Astrocyte (in vitro differentiated cells and primary cell): ENCODE results near the gene KCNQ5. TPM values are rescaled to one million over a fixed set of nuclear protein-coding genes. Genes with fewer than 3 reads are reported as not detected.

Experiments used
- DNase-seq: peaks from one replicate; pipeline ENCODE4 v3.0.0-alpha.2; 2010; ENCODE audit warnings: low read depth
- FAIRE-seq: peaks from 2 replicates; lab custom pipeline; 2011; peaks lifted over from hg19 to GRCh38; lab: Jason Lieb, UNC
- H2AFZ ChIP-seq: 2 replicates; pipeline ENCODE4 v1.6.0; 2012; ENCODE audit warnings: low read depth, low read length, inconsistent platforms
- H3K27ac ChIP-seq: 2 replicates; pipeline ENCODE4 v1.5.1; 2011; ENCODE audit warnings: low read depth, low read length, inconsistent platforms
- H3K27me3 ChIP-seq: 2 replicates; pipeline ENCODE4 v1.6.0; 2011; ENCODE audit warnings: low read length, inconsistent platforms; ENCODE audit not compliant: insufficient read depth
- H3K36me3 ChIP-seq: 2 replicates; pipeline ENCODE4 v1.5.1; 2011; ENCODE audit warnings: low read length, inconsistent platforms; ENCODE audit not compliant: insufficient read depth
- H3K4me1 ChIP-seq: 2 replicates; pipeline ENCODE4 v1.5.1; 2011; ENCODE audit warnings: low read length, inconsistent platforms; ENCODE audit not compliant: insufficient read depth
- H3K4me2 ChIP-seq: 2 replicates; pipeline ENCODE4 v1.6.0; 2012; ENCODE audit warnings: low read length, inconsistent platforms
- H3K4me3 ChIP-seq: 2 replicates; pipeline ENCODE4 v1.5.1; 2011; ENCODE audit warnings: low read depth, mild to moderate bottlenecking, low read length, inconsistent platforms; ENCODE audit not compliant: insufficient read depth
- H3K79me2 ChIP-seq: 2 replicates; pipeline ENCODE4 v1.6.0; 2012; ENCODE audit warnings: mild to moderate bottlenecking, low read length, inconsistent platforms; ENCODE audit not compliant: insufficient read depth
- H3K9ac ChIP-seq: 2 replicates; pipeline ENCODE4 v1.6.0; 2012; ENCODE audit warnings: mild to moderate bottlenecking, low read length, inconsistent platforms
- H3K9me3 ChIP-seq: 2 replicates; pipeline ENCODE4 v1.5.1; 2012; ENCODE audit warnings: low read depth, mild to moderate bottlenecking, low read length, inconsistent platforms; ENCODE audit not compliant: insufficient read depth
- H4K20me1 ChIP-seq: 2 replicates; pipeline ENCODE4 v1.6.0; 2012; ENCODE audit warnings: low read length, inconsistent platforms; ENCODE audit not compliant: insufficient read depth
- H3K27ac Mint-ChIP-seq: one replicate; pipeline ENCODE4 v1.8.0; 2021; ENCODE audit warnings: mild to moderate bottlenecking, mixed read lengths; ENCODE audit not compliant: unreplicated experiment
- H3K27me3 Mint-ChIP-seq: one replicate; pipeline ENCODE4 v1.8.0; 2021; ENCODE audit warnings: low read depth, mixed read lengths; ENCODE audit not compliant: unreplicated experiment
- H3K36me3 Mint-ChIP-seq: one replicate; pipeline ENCODE4 v1.8.0; 2021; ENCODE audit warnings: low read depth, mixed read lengths; ENCODE audit not compliant: unreplicated experiment
- H3K4me1 Mint-ChIP-seq: one replicate; pipeline ENCODE4 v1.8.0; 2021; ENCODE audit warnings: low read depth, mixed read lengths; ENCODE audit not compliant: unreplicated experiment
- H3K4me3 Mint-ChIP-seq: one replicate; pipeline ENCODE4 v1.8.0; 2021; ENCODE audit warnings: mild to moderate bottlenecking, moderate library complexity, mixed read lengths; ENCODE audit not compliant: unreplicated experiment
- H3K9me3 Mint-ChIP-seq: one replicate; pipeline ENCODE4 v1.8.0; 2021; ENCODE audit warnings: mild to moderate bottlenecking, mixed read lengths; ENCODE audit not compliant: unreplicated experiment
- CTCF ChIP-seq: IDR thresholded peaks from 2 replicates; pipeline ENCODE4 v1.5.1; 2011; ENCODE audit warnings: low read depth, mild to moderate bottlenecking, inconsistent platforms, low read length, moderate library complexity; ENCODE audit not compliant: insufficient read depth
- EZH2 ChIP-seq: IDR thresholded peaks from 2 replicates; pipeline ENCODE4 v1.6.1; 2012; ENCODE audit warnings: mild to moderate bottlenecking, low read length, inconsistent platforms; ENCODE audit not compliant: insufficient read depth
- total RNA-seq: library from RNA; stranded (reverse); gene quantifications from 2 replicates; pipeline ENCODE4 v1.2.1, GENCODE V29; 2021

KCNQ5 gene
- total RNA-seq, 1 donor from 2014 or later = 2.0 TPM

GRCh38 chr6:73078908-73079610, 457.2 kb downstream of the KCNQ5 start:
- H3K9ac ChIP-seq = no peak overlapping the region
- H3K4me3 Mint-ChIP-seq = no peak overlapping the region
- H3K27me3 Mint-ChIP-seq = no peaks in the 10 kb centered on the region
- peaks cover 20% of the 10 kb centered on the region for H3K4me1 Mint-ChIP-seq
- H3K4me3 ChIP-seq = no peak overlapping the region
- TF ChIP-seq CTCF (no peak), EZH2 (no peak)
- H3K4me2 ChIP-seq = peak overlapping the region; percentile 61
- no peak for DNase-seq
- no peaks in the 10 kb centered on the region for H3K27me3 ChIP-seq
- no peaks in the 10 kb centered on the region for H3K9me3 Mint-ChIP-seq
- H3K36me3 Mint-ChIP-seq = no peaks in the 10 kb centered on the region
- H3K79me2 ChIP-seq = no peaks in the 10 kb centered on the region
- H3K9me3 ChIP-seq = no peaks in the 10 kb centered on the region
- peak overlapping the region; percentile 87 for H3K27ac ChIP-seq
- H2AFZ ChIP-seq = no peak overlapping the region
- no peak for FAIRE-seq
- peak overlapping the region; percentile 12 for H3K27ac Mint-ChIP-seq
- no peaks in the 10 kb centered on the region for H3K36me3 ChIP-seq
- peaks cover 7% of the 10 kb centered on the region for H3K4me1 ChIP-seq
- H4K20me1 ChIP-seq = no peaks in the 10 kb centered on the region

DNA sequence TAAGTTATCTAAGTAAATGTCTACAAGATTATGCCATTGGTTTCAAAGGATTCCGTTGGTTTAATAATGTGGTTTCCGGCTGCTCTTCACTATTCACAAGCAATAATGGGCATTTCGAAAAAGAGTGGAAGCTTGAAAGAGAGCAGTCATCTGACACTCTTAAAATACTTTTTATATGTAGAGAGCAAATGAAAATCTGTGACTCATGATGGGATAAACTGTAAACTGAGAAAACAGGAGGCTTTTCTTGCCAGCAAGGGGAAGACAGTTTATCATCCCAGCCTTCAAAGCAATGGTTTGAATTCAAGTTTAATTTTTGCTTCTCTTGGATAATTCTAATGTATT, 457.7 kb downstream of the KCNQ5 start:
- Mint-ChIP-seq H3K27ac (peak overlapping the region; percentile 3), H3K36me3 (no peaks in the 10 kb centered on the region), H3K4me1 (peaks cover 18% of the 10 kb centered on the region), H3K4me3 (no peak overlapping the region), H3K9me3 (no peaks in the 10 kb centered on the region), H3K27me3 (no peaks in the 10 kb centered on the region)
- H2AFZ ChIP-seq = no peak overlapping the region
- peak overlapping the region; percentile 87 for H3K27ac ChIP-seq
- no peaks in the 10 kb centered on the region for H3K27me3 ChIP-seq
- H3K4me3 ChIP-seq = no peak overlapping the region
- DNase-seq (peak; percentile 88), FAIRE-seq (peak; percentile 58)
- no peaks in the 10 kb centered on the region for H4K20me1 ChIP-seq
- TF ChIP-seq EZH2 (no peak), CTCF (no peak)
- H3K4me1 ChIP-seq = peaks cover 7% of the 10 kb centered on the region
- H3K9me3 ChIP-seq = no peaks in the 10 kb centered on the region
- H3K4me2 ChIP-seq = peak overlapping the region; percentile 61
- peak overlapping the region; percentile 53 for H3K9ac ChIP-seq
- no peaks in the 10 kb centered on the region for H3K79me2 ChIP-seq
- no peaks in the 10 kb centered on the region for H3K36me3 ChIP-seq

GRCh38 chr6:73079978-73080377, 458.1 kb downstream of the KCNQ5 start:
- Mint-ChIP-seq H3K27ac (peak overlapping the region; percentile 3), H3K4me3 (no peak overlapping the region), H3K36me3 (no peaks in the 10 kb centered on the region), H3K27me3 (no peaks in the 10 kb centered on the region), H3K9me3 (no peaks in the 10 kb centered on the region), H3K4me1 (peaks cover 18% of the 10 kb centered on the region)
- Histone ChIP-seq H3K4me3 (no peak overlapping the region), H2AFZ (no peak overlapping the region), H3K4me1 (peaks cover 7% of the 10 kb centered on the region), H3K27ac (peak overlapping the region; percentile 87), H3K27me3 (no peaks in the 10 kb centered on the region), H3K9ac (peak overlapping the region; percentile 53), H3K9me3 (no peaks in the 10 kb centered on the region), H3K36me3 (no peaks in the 10 kb centered on the region), H3K79me2 (no peaks in the 10 kb centered on the region), H3K4me2 (peak overlapping the region; percentile 61), H4K20me1 (no peaks in the 10 kb centered on the region)
- DNase-seq = peak; percentile 54
- peak; percentile 5 for FAIRE-seq
- TF ChIP-seq EZH2 (no peak), CTCF (no peak)
